AG08395 (cell line): ENCODE measurements around the gene ZNF407.
"Not testable (repeated sequence)": the region's sequence is repeated elsewhere in the genome, so short reads cannot be mapped to it uniquely, and the experiment has no call there.

Experiments used
- DNase-seq: peaks from one replicate; pipeline ENCODE4 v3.0.0; 2012; ENCODE audit warnings: mixed read lengths, low spot score

Gene ZNF407

GRCh38 chr18:74971776-74972175 is 374.1 kb downstream of the ZNF407 start:
- DNase-seq, result not testable (repeated sequence)

GRCh38 chr18:74972354-74972753 is 374.7 kb downstream of the ZNF407 start:
- no peak for DNase-seq

- DNase-seq, result no peak
These were observed 377.3 kb downstream of the ZNF407 start for GRCh38 chr18:74975001-74975400.

- no peak for DNase-seq
These were observed 378.8 kb downstream of the ZNF407 start for GRCh38 chr18:74976331-74976909.

DNA sequence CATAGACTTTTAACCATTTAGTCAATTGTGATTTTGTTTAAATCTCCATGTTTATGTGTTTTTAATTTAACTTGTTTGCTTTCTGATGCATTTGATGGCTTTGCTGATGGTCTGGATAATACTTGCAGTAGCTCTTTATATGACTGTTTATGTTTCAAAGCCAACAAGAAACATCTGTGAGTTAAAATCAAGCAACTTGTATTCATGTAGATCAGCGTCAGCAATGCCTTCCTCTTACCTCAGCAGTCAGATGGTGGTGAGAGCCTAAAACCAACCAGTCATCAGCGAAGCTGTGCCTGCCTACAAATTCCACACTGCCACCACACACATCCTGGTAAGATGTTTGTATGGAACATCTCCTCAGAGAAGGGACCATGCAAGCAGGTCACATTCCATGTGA is 379.4 kb downstream of the ZNF407 start:
- DNase-seq, result no peak

GRCh38 chr18:74980669-74981068 is 383.0 kb downstream of the ZNF407 start:
- no peak for DNase-seq

GRCh38 chr18:74981476-74981875 is 383.8 kb downstream of the ZNF407 start:
- no peak for DNase-seq

- no peak for DNase-seq
These were observed 385.4 kb downstream of the ZNF407 start for GRCh38 chr18:74982946-74983635.

DNA sequence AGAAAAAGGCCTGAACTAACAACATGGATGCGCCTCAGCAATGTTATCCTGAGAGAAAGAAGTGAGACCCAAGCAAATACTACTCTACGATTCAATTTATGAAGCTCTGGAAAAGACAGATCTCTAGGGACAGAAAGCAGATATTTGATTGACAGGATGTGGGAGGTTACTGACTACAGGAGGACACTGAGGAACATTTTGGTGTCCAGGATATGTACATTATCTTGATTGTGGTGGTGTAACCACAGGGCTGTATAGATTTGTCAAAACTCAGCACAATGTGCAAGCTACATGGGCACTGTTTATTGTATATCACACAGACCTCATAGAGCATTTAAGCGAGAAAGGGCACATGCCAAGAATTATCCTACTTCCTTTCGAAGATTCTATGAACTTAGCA is 391.5 kb downstream of the ZNF407 start:
- no peak for DNase-seq

GRCh38 chr18:74990563-74991081 is 393.0 kb downstream of the ZNF407 start:
- DNase-seq, result no peak

- no peak for DNase-seq
These were observed 397.1 kb downstream of the ZNF407 start for GRCh38 chr18:74994502-74995418.

GRCh38 chr18:74995419-74995736 is 397.7 kb downstream of the ZNF407 start:
- no peak for DNase-seq

DNA sequence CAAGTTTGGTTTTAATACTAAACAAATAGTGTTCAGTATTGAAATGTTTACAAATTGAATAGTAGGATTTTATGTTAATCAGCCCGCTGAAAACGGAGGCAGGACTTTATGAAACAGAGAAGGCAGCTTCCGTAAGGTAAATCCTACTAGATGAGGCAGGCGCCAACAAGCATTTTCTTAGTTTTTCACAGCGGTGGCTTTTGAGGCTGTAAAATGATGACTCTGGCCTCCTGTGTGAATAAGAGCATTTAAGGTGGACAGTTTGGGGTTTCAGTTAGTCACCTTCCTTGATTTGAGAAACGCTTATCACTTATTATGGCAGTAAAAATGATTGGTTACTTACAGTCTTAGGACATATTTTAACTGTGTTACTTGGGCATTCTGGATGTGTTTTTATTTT is 398.4 kb downstream of the ZNF407 start:
- DNase-seq, result no peak

GRCh38 chr18:74996996-74997395 is 399.3 kb downstream of the ZNF407 start:
- no peak for DNase-seq

DNA sequence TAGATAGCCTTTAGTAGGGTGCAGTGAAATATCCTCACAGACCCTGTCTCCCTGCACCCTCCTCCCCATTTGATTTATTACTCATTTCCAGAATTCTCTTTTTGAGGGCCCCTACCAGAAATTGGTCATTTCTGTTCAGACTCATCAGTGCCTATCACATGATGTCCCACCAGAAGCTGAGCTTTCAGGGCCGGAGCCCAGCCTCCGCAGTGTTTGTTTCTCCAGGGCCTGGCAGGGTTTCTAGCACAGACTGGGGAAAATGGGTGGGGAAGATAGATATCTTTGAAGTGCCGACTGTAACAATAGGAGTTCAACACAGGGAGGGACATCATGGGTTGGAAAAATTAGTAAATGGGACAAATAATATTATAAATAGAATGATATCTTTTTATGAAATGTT is 403.2 kb downstream of the ZNF407 start:
- DNase-seq, result no peak

GRCh38 chr18:75003039-75003438 is 405.4 kb downstream of the ZNF407 start:
- no peak for DNase-seq

GRCh38 chr18:75003764-75004690 is 406.4 kb downstream of the ZNF407 start:
- DNase-seq, result no peak

GRCh38 chr18:75005626-75006025 is 408.0 kb downstream of the ZNF407 start:
- peak; percentile 4 for DNase-seq

DNA sequence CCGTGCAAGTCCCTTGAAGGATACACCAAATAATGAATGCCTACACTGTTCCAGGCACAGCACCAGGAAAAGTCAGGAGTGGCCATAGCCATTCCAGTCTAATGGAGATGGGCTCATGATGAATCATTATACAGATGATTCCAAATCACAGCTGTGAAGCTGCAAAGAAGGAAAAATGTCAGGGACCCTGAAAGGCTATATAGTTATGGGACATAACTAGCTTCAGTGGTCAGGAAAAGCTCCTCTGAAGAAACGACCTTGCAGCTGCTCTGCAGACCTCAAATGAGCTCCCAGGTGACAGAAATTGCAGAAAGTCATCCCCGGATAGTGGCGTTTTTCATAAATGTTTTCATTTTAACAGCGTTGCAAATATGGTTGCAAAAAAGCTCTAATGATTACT is 410.5 kb downstream of the ZNF407 start:
- DNase-seq, result no peak

DNA sequence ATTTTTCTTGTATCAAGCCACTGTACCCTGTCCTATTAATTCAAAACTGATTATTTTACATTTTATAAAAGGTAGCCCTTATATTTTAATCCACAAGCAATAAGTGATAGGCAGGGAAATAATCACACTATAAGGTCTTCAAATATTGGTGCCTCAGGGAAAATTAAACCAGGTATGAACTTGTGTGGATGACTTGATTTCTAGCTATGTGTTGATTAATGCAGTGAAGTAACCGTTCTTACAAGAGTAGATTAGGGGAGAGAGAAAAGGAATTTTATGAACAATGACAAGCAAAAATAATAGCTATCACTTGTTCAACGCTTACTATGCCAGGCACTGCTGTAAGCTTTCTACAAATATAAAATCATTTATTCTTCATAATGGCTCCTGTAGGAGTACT is 411.6 kb downstream of the ZNF407 start:
- no peak for DNase-seq

GRCh38 chr18:75009878-75010277 is 412.2 kb downstream of the ZNF407 start:
- no peak for DNase-seq

DNA sequence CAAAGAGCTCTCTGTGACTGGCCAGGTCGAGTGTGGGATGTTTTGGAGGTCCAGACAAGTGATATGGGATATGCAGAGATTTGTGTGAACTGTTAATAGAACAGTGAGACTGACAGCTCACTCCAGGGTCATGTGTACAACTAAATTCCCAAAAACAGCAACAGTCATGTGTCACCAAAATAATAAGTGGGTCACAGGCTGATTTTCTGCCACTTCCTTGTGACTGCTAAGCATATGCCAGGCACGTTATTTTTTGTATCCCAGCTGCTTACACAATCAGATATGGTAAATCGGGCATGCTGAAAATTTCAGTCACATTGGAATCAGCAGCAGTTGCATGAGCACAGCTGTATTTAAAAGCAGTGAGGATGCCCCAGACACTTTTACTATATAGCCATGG is 412.6 kb downstream of the ZNF407 start:
- DNase-seq, result no peak
